Vagina (tissue), 2 donors: ENCODE measurements around the gene ZNF823. TPM values are rescaled to one million over a fixed set of nuclear protein-coding genes. Genes with fewer than 3 reads are reported as not detected.
A peak's percentile ranks its signal among the peaks of the same experiment; 100 is the strongest.

Source experiments
- DNase-seq, 2 donors: peaks; one replicate each; pipeline ENCODE4 v3.0.0-alpha.2; 2017; ENCODE audit errors: extremely low spot score in 2 of 2
- H3K27ac ChIP-seq: fragments of 200-600 bp; sonication (generic); one replicate; pipeline ENCODE4 v1.5.1; 2019
- H3K27me3 ChIP-seq: fragments of 200-600 bp; sonication (generic); one replicate; pipeline ENCODE4 v1.5.1; 2019
- H3K36me3 ChIP-seq, 2 donors: fragments of 200-600 bp; sonication (generic); one replicate each; pipeline ENCODE4 v1.5.1; 2017 to 2019
- H3K4me1 ChIP-seq: fragments of 200-600 bp; sonication (generic); one replicate; pipeline ENCODE4 v1.5.1; 2019
- H3K4me3 ChIP-seq, 2 donors: fragments of 200-600 bp; sonication (generic); 1 replicate in 1 of 2; 2 replicates in 1 of 2; pipeline ENCODE4 v1.5.1; 2016 to 2019
- H3K9me3 ChIP-seq: fragments of 200-600 bp; sonication (generic); one replicate; pipeline ENCODE4 v1.5.1; 2019
- POLR2A ChIP-seq, 2 donors: fragments of 450-650 bp; IDR thresholded peaks; one replicate each; pipeline ENCODE4 v1.6.1; 2017; ENCODE audit warnings: antibody characterized with exemption in 2 of 2, mild to moderate bottlenecking in 2 of 2, moderate library complexity in 2 of 2
- POLR2AphosphoS5 ChIP-seq, 2 donors: sonication (generic); formaldehyde crosslinking; IDR thresholded peaks; one replicate each; pipeline ENCODE4 v1.9.0; 2017; ENCODE audit warnings: antibody characterized with exemption in 2 of 2, mild to moderate bottlenecking in 2 of 2, low read depth in 1 of 2; ENCODE audit not compliant: insufficient read depth in 1 of 2
- intact Hi-C: fragments of 100-400 bp; cut with DNase I; formaldehyde crosslinking; loops from one replicate; pipeline ENCODE4 v1.15.1; 2023
- total RNA-seq: library from RNA; depleted of rRNA; stranded (reverse); fragments of >200 nt; gene quantifications from one replicate; pipeline ENCODE4 v1.2.3, GENCODE V29; 2016
- TF ChIP-seq, protein P1 (sequence below), 3 experiments: fragments of 450-650 bp in 2 of 3; fragments of 200-600 bp in 1 of 3; sonication (generic) in 1 of 3; IDR thresholded peaks; one replicate each; pipeline ENCODE4 v1.5.1; 2017 to 2019; ENCODE audit warnings: antibody characterized with exemption in 3 of 3, mild to moderate bottlenecking in 2 of 3, moderate library complexity in 2 of 3

The ZNF823 gene
- total RNA-seq, 1 donor from 2014 or later = 14.2 TPM

DNA sequence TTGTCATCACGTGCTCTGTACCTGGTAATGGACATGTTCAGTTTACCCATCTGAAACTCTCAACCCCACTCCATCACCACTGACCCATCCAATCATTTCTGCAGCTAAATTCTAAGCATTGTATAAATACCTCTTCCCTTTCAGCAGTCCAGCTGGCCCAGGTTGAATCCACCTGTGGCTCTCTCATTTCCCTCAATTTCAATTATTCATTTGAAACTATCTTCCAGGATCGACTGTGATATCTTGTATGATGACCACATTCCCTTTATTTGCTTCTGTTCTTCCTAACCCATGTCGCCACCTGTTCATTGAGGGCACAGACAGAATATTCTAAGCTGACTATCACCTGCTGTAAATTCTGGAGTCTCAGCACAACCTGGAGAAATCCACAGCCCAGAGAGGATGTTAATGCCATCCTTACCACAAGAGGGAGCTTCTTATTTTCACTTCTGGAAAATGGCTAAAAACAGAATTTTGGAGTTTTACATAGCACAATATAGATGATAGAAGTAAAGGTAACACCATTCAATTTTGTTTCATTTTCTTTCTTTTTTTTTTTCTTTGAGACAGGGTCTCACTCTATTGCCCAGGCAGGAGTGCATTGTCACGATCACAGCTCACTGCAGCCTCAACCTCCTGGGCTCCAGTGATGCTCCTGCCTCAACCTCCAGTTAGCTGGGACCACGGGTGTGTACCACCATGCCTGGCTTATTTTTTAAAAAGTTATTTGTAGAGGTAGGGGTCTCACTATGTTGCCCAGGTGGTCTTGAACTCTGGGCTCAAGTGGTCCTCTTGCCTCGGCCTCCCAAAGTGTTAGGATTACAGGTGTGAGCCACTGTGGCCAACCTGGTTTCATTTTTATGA lies 38.6 kb downstream of the ZNF823 start:
- DNase-seq = no peak
- H3K27ac ChIP-seq = no peak overlapping the region
- intact Hi-C loops = no loop called here
- TF ChIP-seq POLR2A (IDR thresholded peaks at IDR 0.05) = no peak
- peak in 1 of 2 donors; percentile 9 for TF ChIP-seq POLR2AphosphoS5 (IDR thresholded peaks at IDR 0.05; ENCODE audit: insufficient read depth in 1 of 2, low read depth in 1 of 2)
- TF ChIP-seq, protein P1, sequence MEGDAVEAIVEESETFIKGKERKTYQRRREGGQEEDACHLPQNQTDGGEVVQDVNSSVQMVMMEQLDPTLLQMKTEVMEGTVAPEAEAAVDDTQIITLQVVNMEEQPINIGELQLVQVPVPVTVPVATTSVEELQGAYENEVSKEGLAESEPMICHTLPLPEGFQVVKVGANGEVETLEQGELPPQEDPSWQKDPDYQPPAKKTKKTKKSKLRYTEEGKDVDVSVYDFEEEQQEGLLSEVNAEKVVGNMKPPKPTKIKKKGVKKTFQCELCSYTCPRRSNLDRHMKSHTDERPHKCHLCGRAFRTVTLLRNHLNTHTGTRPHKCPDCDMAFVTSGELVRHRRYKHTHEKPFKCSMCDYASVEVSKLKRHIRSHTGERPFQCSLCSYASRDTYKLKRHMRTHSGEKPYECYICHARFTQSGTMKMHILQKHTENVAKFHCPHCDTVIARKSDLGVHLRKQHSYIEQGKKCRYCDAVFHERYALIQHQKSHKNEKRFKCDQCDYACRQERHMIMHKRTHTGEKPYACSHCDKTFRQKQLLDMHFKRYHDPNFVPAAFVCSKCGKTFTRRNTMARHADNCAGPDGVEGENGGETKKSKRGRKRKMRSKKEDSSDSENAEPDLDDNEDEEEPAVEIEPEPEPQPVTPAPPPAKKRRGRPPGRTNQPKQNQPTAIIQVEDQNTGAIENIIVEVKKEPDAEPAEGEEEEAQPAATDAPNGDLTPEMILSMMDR (IDR thresholded peaks at IDR 0.05) = peak; percentile 24 to 34 (median 31)
- H3K27me3 ChIP-seq = no peaks in the 10 kb centered on the region
- no peak overlapping the region for H3K4me3 ChIP-seq
- H3K9me3 ChIP-seq = no peaks in the 10 kb centered on the region
- no peaks in the 10 kb centered on the region for H3K36me3 ChIP-seq
- H3K4me1 ChIP-seq = no peaks in the 10 kb centered on the region

DNA sequence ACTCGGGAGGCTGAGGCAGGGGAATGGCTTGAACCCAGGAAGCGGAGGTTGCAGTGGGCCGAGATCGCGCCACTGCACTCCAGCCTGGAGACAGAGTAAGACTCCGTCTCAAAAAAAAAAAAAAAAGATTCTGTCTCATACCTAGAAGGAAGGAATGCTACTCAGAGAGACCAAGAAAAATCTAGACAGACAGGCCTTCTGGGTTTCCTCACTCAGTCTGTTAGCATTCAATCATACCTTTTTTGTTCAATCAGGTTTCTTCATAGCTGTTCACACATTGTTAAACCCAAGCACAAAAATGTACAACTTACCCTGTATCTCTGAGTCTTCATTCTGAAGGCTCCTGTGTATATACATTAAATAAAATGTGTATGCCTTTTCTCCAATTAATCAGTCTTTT lies 40.5 kb downstream of the ZNF823 start:
- Histone ChIP-seq H3K27me3 (no peaks in the 10 kb centered on the region), H3K27ac (no peak overlapping the region), H3K4me1 (peaks cover 10% of the 10 kb centered on the region), H3K4me3 (no peak overlapping the region), H3K36me3 (no peaks in the 10 kb centered on the region), H3K9me3 (no peaks in the 10 kb centered on the region)
- intact Hi-C loops = no loop called here
- DNase-seq = no peak
- no peak for TF ChIP-seq POLR2AphosphoS5 (IDR thresholded peaks at IDR 0.05; ENCODE audit: insufficient read depth in 1 of 2, low read depth in 1 of 2)
- TF ChIP-seq POLR2A (IDR thresholded peaks at IDR 0.05) = no peak
- TF ChIP-seq, protein P1 (IDR thresholded peaks at IDR 0.05) = no peak

DNA sequence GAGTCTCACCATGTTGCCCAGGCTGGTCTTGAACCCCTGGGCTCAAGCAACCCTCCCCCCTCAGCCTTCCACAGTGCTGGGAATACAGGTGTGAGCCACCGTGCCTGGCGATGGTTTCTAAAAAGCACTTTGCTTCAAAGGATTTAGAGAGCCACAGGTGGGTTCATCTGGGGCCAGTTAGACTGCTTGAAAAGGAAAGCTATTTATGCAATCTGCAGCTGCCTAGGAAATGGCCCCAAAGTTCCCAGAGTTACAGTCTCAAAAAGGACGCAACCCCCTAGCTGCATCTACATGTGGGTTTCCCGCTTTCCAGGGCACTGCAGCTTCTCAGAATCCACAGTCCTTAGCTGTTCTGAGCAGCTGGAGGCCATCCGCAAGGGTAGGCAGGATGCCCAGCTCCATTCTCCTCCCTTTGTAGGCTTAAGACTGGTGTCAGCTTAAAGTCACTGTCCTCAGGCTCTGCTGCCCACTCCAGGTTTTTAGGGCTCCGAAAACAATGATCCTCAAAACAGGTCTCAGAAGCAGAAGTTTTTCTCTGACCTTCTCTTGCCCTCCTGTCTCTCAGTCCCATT lies 41.4 kb downstream of the ZNF823 start:
- Histone ChIP-seq H3K9me3 (no peaks in the 10 kb centered on the region), H3K4me3 (no peak overlapping the region), H3K27me3 (no peaks in the 10 kb centered on the region), H3K4me1 (peaks cover 10% of the 10 kb centered on the region), H3K36me3 (no peaks in the 10 kb centered on the region), H3K27ac (no peak overlapping the region)
- intact Hi-C loops = no loop called here
- no peak for DNase-seq
- TF ChIP-seq POLR2AphosphoS5 (IDR thresholded peaks at IDR 0.05; ENCODE audit: insufficient read depth in 1 of 2, low read depth in 1 of 2) = no peak
- TF ChIP-seq, protein P1 (IDR thresholded peaks at IDR 0.05) = no peak
- TF ChIP-seq POLR2A (IDR thresholded peaks at IDR 0.05) = no peak

DNA sequence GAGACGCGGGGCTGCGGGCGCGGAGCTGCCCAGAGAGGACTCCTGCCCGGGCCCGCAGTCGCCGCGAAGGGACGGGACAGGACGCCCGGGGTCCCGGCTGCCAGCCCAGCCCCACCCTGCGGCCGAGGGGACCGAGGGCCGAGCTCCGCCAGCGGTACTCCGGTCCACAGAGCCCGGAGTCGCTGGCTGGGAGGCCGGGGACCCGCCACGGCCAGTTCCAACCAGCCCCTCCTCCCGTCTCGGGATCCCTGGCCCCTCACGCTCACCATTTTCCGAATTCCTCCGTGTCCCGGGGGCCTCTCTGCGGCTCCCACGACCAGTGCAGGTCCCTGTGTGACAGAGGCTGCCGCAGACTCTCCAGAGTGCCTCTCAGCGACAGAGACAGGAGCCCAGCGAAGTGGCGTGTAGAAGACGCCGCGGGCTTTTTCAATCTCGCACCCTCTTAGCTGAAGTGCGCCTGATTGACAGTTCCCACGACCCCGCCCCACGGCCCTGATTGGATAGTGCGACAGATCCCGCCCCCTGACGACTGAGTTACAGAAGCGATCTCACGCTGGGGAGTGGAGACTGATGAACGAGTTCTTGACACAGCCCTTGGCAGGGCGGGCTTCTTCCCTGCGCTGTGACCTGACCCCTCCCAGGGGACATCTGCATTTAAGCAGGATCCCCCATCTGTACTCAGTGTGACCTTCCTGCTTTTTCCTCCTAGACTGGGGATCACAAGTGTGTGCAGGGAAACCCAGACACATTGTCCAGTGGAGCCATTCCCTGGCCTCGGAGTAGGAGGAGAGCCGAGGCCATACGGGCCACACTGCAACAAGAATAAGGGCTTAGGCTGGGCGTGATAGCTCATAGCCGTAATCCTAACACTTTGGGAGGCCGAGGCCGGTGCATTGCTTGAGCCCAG lies 44.0 kb downstream of the ZNF823 start:
- Histone ChIP-seq H3K27ac (peak overlapping the region; percentile 72), H3K4me1 (peaks cover 10% of the 10 kb centered on the region), H3K36me3 (no peaks in the 10 kb centered on the region), H3K27me3 (no peaks in the 10 kb centered on the region), H3K4me3 (peak overlapping the region; percentile 75 to 80), H3K9me3 (no peaks in the 10 kb centered on the region)
- intact Hi-C loops = no loop called here
- TF ChIP-seq POLR2AphosphoS5 (IDR thresholded peaks at IDR 0.05; ENCODE audit: insufficient read depth in 1 of 2, low read depth in 1 of 2) (peak; percentile 79 to 89), POLR2A (IDR thresholded peaks at IDR 0.05) (peak in 1 of 2 donors; percentile 23)
- TF ChIP-seq, protein P1 (IDR thresholded peaks at IDR 0.05) = no peak
- DNase-seq = peak in 1 of 2 donors; percentile 88
